GM20000 (cell line): ENCODE data around the gene PTN.

Experiments
- DNase-seq: peaks from one replicate; pipeline ENCODE4 v3.0.0; 2012; ENCODE audit warnings: low spot score
- CTCF ChIP-seq: IDR thresholded peaks from 2 replicates; pipeline ENCODE4 v1.5.1; 2012; ENCODE audit warnings: mild to moderate bottlenecking, control low read depth; ENCODE audit errors: extremely low read depth, missing control alignments

Gene PTN

GRCh38 chr7:137343281-137343841 is at the start of gene PTN:
PTN (minus strand) TSS chr7:137343733; CDS start chr7:137254973, 88,760 bp downstream.
- DNase-seq, result no peak
- TF ChIP-seq CTCF, result no peak

GRCh38 chr7:137390076-137390475 is 46.5 kb upstream of the PTN start:
- no peak for TF ChIP-seq CTCF
- DNase-seq, result no peak

- no peak for TF ChIP-seq CTCF
- DNase-seq, result no peak
Measured at GRCh38 chr7:137388916-137389315, 45.4 kb upstream of the PTN start.

GRCh38 chr7:137386966-137387365 is 43.4 kb upstream of the PTN start:
- no peak for DNase-seq
- TF ChIP-seq CTCF, result no peak

- no peak for TF ChIP-seq CTCF
- DNase-seq, result no peak
Measured at GRCh38 chr7:137381045-137381444, 37.5 kb upstream of the PTN start.

GRCh38 chr7:137373507-137373906 is 30.0 kb upstream of the PTN start:
- no peak for TF ChIP-seq CTCF
- DNase-seq, result no peak

- DNase-seq, result no peak
- TF ChIP-seq CTCF, result no peak
Measured at GRCh38 chr7:137371616-137372015, 28.1 kb upstream of the PTN start.

- DNase-seq, result no peak
- TF ChIP-seq CTCF, result no peak
Measured at GRCh38 chr7:137366995-137367394, 23.5 kb upstream of the PTN start.
